Measurements from ENCODE around the gene TNK1.

The TNK1 gene

DNA sequence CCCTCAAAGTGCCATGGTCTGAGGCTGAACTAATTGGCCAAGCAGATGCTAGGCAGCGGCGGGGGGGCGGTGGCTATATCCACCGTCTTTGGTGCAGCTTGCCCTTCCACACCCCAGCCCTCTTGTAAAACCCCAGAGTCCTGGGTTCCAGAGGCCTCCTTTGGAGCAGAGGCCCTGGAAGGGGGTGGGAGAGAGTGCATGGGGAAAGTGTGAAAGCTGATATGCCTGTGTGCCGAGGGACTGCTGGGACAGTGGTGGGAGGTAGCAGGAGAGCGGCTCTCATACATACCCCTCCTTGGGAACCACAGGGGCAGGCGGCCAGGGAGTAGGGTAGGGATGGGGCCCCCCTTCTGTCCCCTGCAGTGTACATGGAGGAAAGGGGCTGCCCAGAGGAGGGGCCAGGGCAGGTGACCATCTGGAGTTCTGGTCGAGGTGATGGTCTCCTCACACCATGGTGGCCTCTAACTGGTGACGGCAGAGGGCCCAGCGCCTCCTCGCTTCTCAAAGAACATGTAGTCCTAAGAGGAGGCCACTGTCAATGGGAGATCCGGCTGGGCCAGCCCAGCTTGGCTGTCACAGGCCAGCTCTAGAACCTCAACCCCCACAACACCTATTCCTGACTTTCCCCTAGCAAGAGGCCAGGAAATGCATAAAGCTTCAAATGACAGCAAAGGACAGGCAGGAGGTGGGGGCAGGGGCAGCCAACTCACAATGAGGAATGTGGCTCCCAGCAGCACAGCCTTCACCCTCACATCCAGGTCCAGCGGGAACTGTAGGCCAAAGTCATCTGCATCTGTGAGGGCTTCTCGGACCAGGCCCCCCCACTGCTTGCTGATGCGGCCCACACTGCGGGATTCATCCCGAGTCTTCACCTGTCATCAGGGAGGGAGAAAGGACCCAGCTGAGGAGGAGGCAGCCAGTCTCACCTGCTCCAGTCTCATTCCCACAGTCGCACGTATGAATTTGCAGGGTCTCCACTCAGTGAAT is 9.3 kb downstream of the TNK1 start:
- H3K27ac ChIP-seq (replicated peaks) = no peak overlapping the region
- no peaks in the 10 kb centered on the region for H3K27me3 ChIP-seq (ENCODE audit: insufficient read depth, poor library complexity, severe bottlenecking)
- H3K4me3 ChIP-seq (replicated peaks; ENCODE audit: insufficient read depth, low read length) = no peak overlapping the region
- no peak for TF ChIP-seq GABPA (IDR thresholded peaks at IDR 0.05; ENCODE audit: low read depth)
- no peak for DNase-seq (ENCODE audit: low read depth in 1 of 2, low spot score in 1 of 2)

DNA sequence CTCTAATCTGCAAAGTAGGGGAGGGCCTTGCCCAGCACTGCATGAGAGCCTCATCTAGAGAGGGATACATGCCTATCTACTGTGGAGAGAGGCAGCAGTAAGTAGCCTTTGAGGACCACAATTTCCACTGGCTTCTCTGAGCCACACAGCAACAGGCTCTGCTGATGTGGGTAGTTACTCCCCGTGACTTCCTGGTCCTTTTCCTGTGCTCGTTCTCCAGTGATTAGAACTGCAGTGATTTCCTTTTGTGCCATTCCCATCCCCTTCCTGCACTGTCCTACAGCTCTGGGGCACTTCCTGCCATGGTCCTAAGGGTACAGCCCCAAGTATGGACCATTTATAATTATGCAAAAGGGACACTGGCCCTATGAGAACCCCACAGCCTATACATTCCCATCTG is 10.4 kb downstream of the TNK1 start:
- H3K27me3 ChIP-seq (ENCODE audit: insufficient read depth, poor library complexity, severe bottlenecking) = no peaks in the 10 kb centered on the region
- H3K4me3 ChIP-seq (replicated peaks; ENCODE audit: insufficient read depth, low read length) = no peak overlapping the region
- TF ChIP-seq, protein P1, sequence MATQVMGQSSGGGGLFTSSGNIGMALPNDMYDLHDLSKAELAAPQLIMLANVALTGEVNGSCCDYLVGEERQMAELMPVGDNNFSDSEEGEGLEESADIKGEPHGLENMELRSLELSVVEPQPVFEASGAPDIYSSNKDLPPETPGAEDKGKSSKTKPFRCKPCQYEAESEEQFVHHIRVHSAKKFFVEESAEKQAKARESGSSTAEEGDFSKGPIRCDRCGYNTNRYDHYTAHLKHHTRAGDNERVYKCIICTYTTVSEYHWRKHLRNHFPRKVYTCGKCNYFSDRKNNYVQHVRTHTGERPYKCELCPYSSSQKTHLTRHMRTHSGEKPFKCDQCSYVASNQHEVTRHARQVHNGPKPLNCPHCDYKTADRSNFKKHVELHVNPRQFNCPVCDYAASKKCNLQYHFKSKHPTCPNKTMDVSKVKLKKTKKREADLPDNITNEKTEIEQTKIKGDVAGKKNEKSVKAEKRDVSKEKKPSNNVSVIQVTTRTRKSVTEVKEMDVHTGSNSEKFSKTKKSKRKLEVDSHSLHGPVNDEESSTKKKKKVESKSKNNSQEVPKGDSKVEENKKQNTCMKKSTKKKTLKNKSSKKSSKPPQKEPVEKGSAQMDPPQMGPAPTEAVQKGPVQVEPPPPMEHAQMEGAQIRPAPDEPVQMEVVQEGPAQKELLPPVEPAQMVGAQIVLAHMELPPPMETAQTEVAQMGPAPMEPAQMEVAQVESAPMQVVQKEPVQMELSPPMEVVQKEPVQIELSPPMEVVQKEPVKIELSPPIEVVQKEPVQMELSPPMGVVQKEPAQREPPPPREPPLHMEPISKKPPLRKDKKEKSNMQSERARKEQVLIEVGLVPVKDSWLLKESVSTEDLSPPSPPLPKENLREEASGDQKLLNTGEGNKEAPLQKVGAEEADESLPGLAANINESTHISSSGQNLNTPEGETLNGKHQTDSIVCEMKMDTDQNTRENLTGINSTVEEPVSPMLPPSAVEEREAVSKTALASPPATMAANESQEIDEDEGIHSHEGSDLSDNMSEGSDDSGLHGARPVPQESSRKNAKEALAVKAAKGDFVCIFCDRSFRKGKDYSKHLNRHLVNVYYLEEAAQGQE (IDR thresholded peaks at IDR 0.05; ENCODE audit: insufficient replicate concordance, low read depth) = no peak
- no peak for TF ChIP-seq SPI1 (IDR thresholded peaks at IDR 0.05; ENCODE audit: borderline replicate concordance, low read depth)
- TF ChIP-seq, protein P2, sequence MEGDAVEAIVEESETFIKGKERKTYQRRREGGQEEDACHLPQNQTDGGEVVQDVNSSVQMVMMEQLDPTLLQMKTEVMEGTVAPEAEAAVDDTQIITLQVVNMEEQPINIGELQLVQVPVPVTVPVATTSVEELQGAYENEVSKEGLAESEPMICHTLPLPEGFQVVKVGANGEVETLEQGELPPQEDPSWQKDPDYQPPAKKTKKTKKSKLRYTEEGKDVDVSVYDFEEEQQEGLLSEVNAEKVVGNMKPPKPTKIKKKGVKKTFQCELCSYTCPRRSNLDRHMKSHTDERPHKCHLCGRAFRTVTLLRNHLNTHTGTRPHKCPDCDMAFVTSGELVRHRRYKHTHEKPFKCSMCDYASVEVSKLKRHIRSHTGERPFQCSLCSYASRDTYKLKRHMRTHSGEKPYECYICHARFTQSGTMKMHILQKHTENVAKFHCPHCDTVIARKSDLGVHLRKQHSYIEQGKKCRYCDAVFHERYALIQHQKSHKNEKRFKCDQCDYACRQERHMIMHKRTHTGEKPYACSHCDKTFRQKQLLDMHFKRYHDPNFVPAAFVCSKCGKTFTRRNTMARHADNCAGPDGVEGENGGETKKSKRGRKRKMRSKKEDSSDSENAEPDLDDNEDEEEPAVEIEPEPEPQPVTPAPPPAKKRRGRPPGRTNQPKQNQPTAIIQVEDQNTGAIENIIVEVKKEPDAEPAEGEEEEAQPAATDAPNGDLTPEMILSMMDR (IDR thresholded peaks at IDR 0.05; ENCODE audit: insufficient read depth, low read length) = no peak
- H3K27ac ChIP-seq (replicated peaks) = no peak overlapping the region
- DNase-seq (ENCODE audit: low read depth in 1 of 2, low spot score in 1 of 2) = no peak

DNA sequence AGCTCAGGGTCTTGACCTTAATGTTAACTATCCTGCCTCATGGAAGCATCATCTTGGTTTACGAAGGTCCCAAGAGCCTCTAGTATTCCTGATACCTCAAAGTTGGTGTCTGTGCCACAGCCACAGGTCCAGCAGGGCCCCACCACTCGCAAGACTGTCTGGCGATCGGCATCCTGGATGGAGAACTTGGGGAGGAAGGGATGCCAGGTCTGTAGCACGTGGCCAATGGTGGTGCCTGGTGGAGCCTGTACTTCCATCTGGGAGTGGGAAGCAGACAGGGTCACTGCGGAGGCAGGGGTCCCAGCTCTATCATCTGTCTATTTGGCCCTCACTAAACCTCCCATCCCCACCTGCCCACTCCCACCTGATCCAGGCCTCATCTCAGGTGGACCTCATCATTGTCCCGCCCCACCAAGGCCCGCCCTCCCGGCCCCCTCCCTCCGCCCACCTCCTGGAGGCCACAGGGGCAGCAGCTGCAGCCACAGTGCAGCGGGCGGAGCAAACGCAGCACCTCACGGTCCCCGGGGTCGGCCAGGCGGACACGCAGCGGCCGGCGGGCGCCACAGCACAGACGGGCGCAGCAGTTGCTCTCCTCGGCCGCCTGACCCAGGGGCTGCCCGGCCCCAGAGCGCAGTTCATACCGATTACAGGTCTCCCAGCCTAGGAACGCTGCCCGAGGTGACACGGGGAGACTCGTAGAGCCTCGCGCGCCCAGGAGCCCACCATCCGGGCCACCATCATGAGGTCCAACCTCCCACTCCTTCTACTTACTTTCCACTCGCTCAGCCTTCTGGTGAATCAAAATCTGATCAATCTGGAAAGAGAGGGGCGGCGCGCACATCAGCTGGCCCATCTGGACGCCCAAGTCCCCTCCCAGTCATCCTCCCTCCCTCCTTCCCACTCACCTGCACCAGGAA is 12.1 kb downstream of the TNK1 start:
- DNase-seq (ENCODE audit: low read depth in 1 of 2, low spot score in 1 of 2) = no peak

More for the DNA sequence above, 12.1 kb downstream of the TNK1 start:
- no peak overlapping the region for H3K27ac ChIP-seq (replicated peaks)
- no peak for TF ChIP-seq POLR2AphosphoS5 (IDR thresholded peaks at IDR 0.05; ENCODE audit: low read depth)
- no peak for TF ChIP-seq GABPA (IDR thresholded peaks at IDR 0.05; ENCODE audit: low read depth)
- TF ChIP-seq, protein P1 (IDR thresholded peaks at IDR 0.05; ENCODE audit: insufficient replicate concordance, low read depth) = no peak
- TF ChIP-seq, protein P2 (IDR thresholded peaks at IDR 0.05; ENCODE audit: insufficient read depth, low read length) = no peak
- TF ChIP-seq SPI1 (IDR thresholded peaks at IDR 0.05; ENCODE audit: borderline replicate concordance, low read depth) = no peak
- no peaks in the 10 kb centered on the region for H3K27me3 ChIP-seq (ENCODE audit: insufficient read depth, poor library complexity, severe bottlenecking)
- no peak overlapping the region for H3K4me3 ChIP-seq (replicated peaks; ENCODE audit: insufficient read depth, low read length)

Measured in HL-60 (cell line).